Endothelial cell of umbilical vein (primary cell): ENCODE results near the gene C1orf198. TPM values are rescaled to one million over a fixed set of nuclear protein-coding genes. Genes with fewer than 3 reads are reported as not detected.

Experiments used
- BruUV-seq: library from RNA; stranded (reverse); fragments of 400-500 nt; replicated peaks from 2 replicates; lab custom pipeline; 2021; lab: Mats Ljungman, UMichigan
- CTCF ChIA-PET: fragments of 300-600, 350-600 bp; sonication (Branson Sonifier 250); formaldehyde crosslinking; loops from one replicate; lab custom pipeline; 2021; ENCODE audit warnings: antibody characterized with exemption, inconsistent platforms; lab: Charles Lee
- POLR2A ChIA-PET: fragments of 300-600, 350-600 bp; sonication (Branson Sonifier 250); formaldehyde crosslinking; loops from one replicate; lab custom pipeline; 2021; ENCODE audit warnings: antibody characterized with exemption, inconsistent platforms; lab: Charles Lee
- DNase-seq: peaks from one replicate; pipeline ENCODE4 v3.0.0-alpha.2; 2011; ENCODE audit warnings: low read depth, low spot score
- FAIRE-seq: peaks from 2 replicates; lab custom pipeline; 2011; peaks lifted over from hg19 to GRCh38; lab: Jason Lieb, UNC
- H2AFZ ChIP-seq: 2 replicates; pipeline ENCODE4 v1.6.0; 2012; ENCODE audit warnings: low read depth, low read length, control low read depth, inconsistent platforms
- H3K27ac ChIP-seq: 2 replicates; pipeline ENCODE4 v1.5.1; 2011; ENCODE audit warnings: low read depth, mild to moderate bottlenecking, control low read depth, low read length, moderate library complexity; ENCODE audit not compliant: insufficient read depth
- H3K27me3 ChIP-seq, 2 experiments: 2 replicates each; pipeline versions ENCODE4 v1.6.0 to v1.6.1; 2011; ENCODE audit warnings: low read length in 2 of 2, mixed read lengths in 1 of 2; ENCODE audit not compliant: control insufficient read depth in 2 of 2, insufficient read depth in 2 of 2
- H3K36me3 ChIP-seq, 2 experiments: 2 replicates in 1 of 2; 3 replicates in 1 of 2; pipeline ENCODE4 v1.5.1; 2011; ENCODE audit warnings: low read length in 2 of 2, mild to moderate bottlenecking in 1 of 2, moderate library complexity in 1 of 2; ENCODE audit not compliant: control insufficient read depth in 2 of 2, insufficient read depth in 2 of 2; ENCODE audit errors: extremely low read depth in 1 of 2
- H3K4me1 ChIP-seq: 3 replicates; pipeline ENCODE4 v1.5.1; 2011; ENCODE audit warnings: mild to moderate bottlenecking, low read length; ENCODE audit not compliant: control insufficient read depth, insufficient read depth; ENCODE audit errors: extremely low read depth
- H3K4me2 ChIP-seq: 2 replicates; pipeline ENCODE4 v1.6.1; 2011; ENCODE audit warnings: low read length, control low read depth, mixed read lengths; ENCODE audit not compliant: insufficient read depth
- H3K4me3 ChIP-seq, 3 experiments: fragments of 200-600 bp in 1 of 3; sonication (generic), shearing (Covaris generic) in 1 of 3; replicated peaks in 1 of 3; 2 replicates each; pipeline ENCODE4 v1.5.1; 2011 to 2016; ENCODE audit warnings: control low read depth in 3 of 3, low read length in 3 of 3, mild to moderate bottlenecking in 2 of 3, inconsistent platforms in 1 of 3, low read depth in 1 of 3, moderate library complexity in 1 of 3; ENCODE audit not compliant: insufficient read depth in 1 of 3
- H3K79me2 ChIP-seq: 2 replicates; pipeline ENCODE4 v1.6.0; 2012; ENCODE audit warnings: low read length, inconsistent platforms; ENCODE audit not compliant: control insufficient read depth, insufficient read depth
- H3K9ac ChIP-seq: replicated peaks from 2 replicates; pipeline ENCODE3; 2011; ENCODE audit warnings: low read length, control low read depth; ENCODE audit not compliant: insufficient read depth; ENCODE audit errors: extremely low read depth
- H3K9me1 ChIP-seq: replicated peaks from 3 replicates; pipeline ENCODE4 v1.6.0; 2011; ENCODE audit warnings: mild to moderate bottlenecking, low read length; ENCODE audit not compliant: control insufficient read depth, insufficient read depth; ENCODE audit errors: extremely low read depth
- H3K9me3 ChIP-seq: replicated peaks from 2 replicates; pipeline ENCODE4 v1.5.1; 2012; ENCODE audit warnings: low read length, inconsistent platforms; ENCODE audit not compliant: control insufficient read depth, insufficient read depth
- H4K20me1 ChIP-seq: replicated peaks from 2 replicates; pipeline ENCODE3; 2011; ENCODE audit warnings: mild to moderate bottlenecking, low read length; ENCODE audit not compliant: control insufficient read depth, insufficient read depth; ENCODE audit errors: extremely low read depth
- CTCF ChIP-seq, 2 donors: IDR thresholded peaks; 1 replicate in 1 of 2; 2 replicates in 1 of 2; pipeline ENCODE4 v1.5.1; 2011; ENCODE audit warnings: low read length in 2 of 2, mild to moderate bottlenecking in 2 of 2, moderate library complexity in 2 of 2, control low read depth in 1 of 2, inconsistent platforms in 1 of 2, low read depth in 1 of 2; ENCODE audit not compliant: insufficient read depth in 1 of 2; ENCODE audit errors: extremely low read depth in 1 of 2
- MAX ChIP-seq: IDR thresholded peaks from 2 replicates; pipeline ENCODE4 v1.6.1; 2011; ENCODE audit not compliant: insufficient read depth, insufficient read length
- POLR2A ChIP-seq: IDR thresholded peaks from 2 replicates; pipeline ENCODE4 v1.6.1; 2012; ENCODE audit warnings: low read depth, mild to moderate bottlenecking, control low read depth, low read length
- POLR2AphosphoS5 ChIP-seq: IDR thresholded peaks from 2 replicates; pipeline ENCODE4 v1.6.1; 2012; ENCODE audit warnings: low read depth, mild to moderate bottlenecking, control low read depth, low read length, moderate library complexity; ENCODE audit not compliant: insufficient read depth
- dilution Hi-C: fragments of 300-500 bp; cut with MboI; formaldehyde crosslinking; loops from one replicate; pipeline ENCODE4 v1.15.0; 2019; ENCODE audit warnings: low sequenced_read_pairs; ENCODE audit not compliant: extremely low pct_ligation_motif_present
- intact Hi-C: fragments of 100-400 bp; cut with micrococcal nuclease; formaldehyde crosslinking; loops from one replicate; pipeline ENCODE4 v1.10.0; 2022
- polyA plus RNA-seq, 4 experiments: library from polyadenylated mRNA; depleted of rRNA in 3 of 4; stranded (reverse) in 3 of 4; unstranded in 1 of 4; fragments of >200 nt; gene quantifications; 2 replicates each; pipeline versions ENCODE4 v1.2.1 to v1.2.3, GENCODE V29; 2011 to 2012; ENCODE audit warnings: missing spikeins in 1 of 4
- total RNA-seq: library from RNA; stranded (reverse); gene quantifications from 2 replicates; pipeline ENCODE4 v1.2.3, GENCODE V29; 2021

Gene C1orf198
- total and polyA plus RNA-seq, 2 donors (not counting 3 experiments of a cell fraction or from before 2014, with no cell fraction given) = 21.2 to 29.2 TPM

- BruUV-seq = no TSS peak
- no peaks in the 10 kb centered on the region for H3K4me1 ChIP-seq
- dilution Hi-C loops = no loop called here
- ChIA-PET CTCF (no interaction called here), POLR2A (no interaction called here)
- no peaks in the 10 kb centered on the region for H3K79me2 ChIP-seq
- no peak overlapping the region for H3K27ac ChIP-seq
- H3K9ac ChIP-seq = no peak overlapping the region
- TF ChIP-seq POLR2A (no peak), POLR2AphosphoS5 (no peak), MAX (no peak), CTCF (IDR thresholded peaks at IDR 0.05; ENCODE audit: extremely low read depth in 1 of 2, insufficient read depth in 1 of 2, low read depth in 1 of 2, low read length in 2 of 2) (no peak)
- H4K20me1 ChIP-seq = no peaks in the 10 kb centered on the region
- H3K9me3 ChIP-seq = no peaks in the 10 kb centered on the region
- H2AFZ ChIP-seq = no peak overlapping the region
- H3K4me3 ChIP-seq = no peak overlapping the region
- H3K27me3 ChIP-seq = no peaks in the 10 kb centered on the region
- H3K9me1 ChIP-seq = no peaks in the 10 kb centered on the region
- H3K4me2 ChIP-seq = no peak overlapping the region
- intact Hi-C loops = no loop called here
- H3K36me3 ChIP-seq = no peaks in the 10 kb centered on the region
- no peak for DNase-seq
- no peak for FAIRE-seq
Observed at GRCh38 chr1:230792691-230793462, 75.4 kb downstream of the C1orf198 start.
